HUES48 (cell line): Measurements from ENCODE around the gene USP53.
A peak's percentile ranks its signal among the peaks of the same experiment; 100 is the strongest.

Source experiments
- H3K27ac ChIP-seq: one replicate; pipeline ENCODE4 v1.7.0; 2013; ENCODE audit warnings: low read depth, low read length, inconsistent platforms
- H3K27me3 ChIP-seq: 2 replicates; pipeline ENCODE4 v1.6.1; 2013; ENCODE audit warnings: mild to moderate bottlenecking, low read length; ENCODE audit not compliant: control insufficient read depth, insufficient read depth
- H3K36me3 ChIP-seq: 2 replicates; pipeline ENCODE4 v1.6.1; 2013; ENCODE audit warnings: low read length; ENCODE audit not compliant: control insufficient read depth, insufficient read depth
- H3K4me1 ChIP-seq: 2 replicates; pipeline ENCODE4 v1.6.1; 2013; ENCODE audit warnings: mild to moderate bottlenecking, low read length; ENCODE audit not compliant: control insufficient read depth, insufficient read depth
- H3K4me3 ChIP-seq: 2 replicates; pipeline ENCODE4 v1.5.1; 2013; ENCODE audit warnings: mild to moderate bottlenecking, low read depth, low read length
- H3K9ac ChIP-seq: 2 replicates; pipeline ENCODE4 v1.6.1; 2013; ENCODE audit warnings: mild to moderate bottlenecking, low read depth, low read length, moderate library complexity
- H3K9me3 ChIP-seq: 2 replicates; pipeline ENCODE4 v1.6.1; 2013; ENCODE audit warnings: low read length; ENCODE audit not compliant: control insufficient read depth, insufficient read depth

Gene USP53

DNA sequence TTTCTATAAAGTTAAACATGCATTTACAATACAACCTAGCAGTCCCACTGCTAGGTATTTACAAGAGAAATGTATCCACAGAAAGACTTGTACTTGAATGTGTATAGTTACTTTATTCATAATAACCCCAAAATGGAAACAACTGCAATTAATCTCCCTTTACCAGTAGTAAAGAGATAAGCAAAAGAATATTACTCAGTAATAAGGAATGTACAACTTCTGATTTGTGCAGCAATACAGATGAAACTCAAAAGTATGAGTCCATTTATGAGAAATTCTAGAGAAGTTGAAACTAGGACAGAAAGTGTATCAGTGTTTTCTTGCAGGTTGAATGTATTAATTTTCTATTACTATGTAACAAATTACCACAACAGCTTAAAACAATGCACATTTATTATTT lies 15.2 kb downstream of the USP53 start:
- H3K4me1 ChIP-seq: no peaks in the 10 kb centered on the region
- H3K27ac ChIP-seq: no peak overlapping the region
- H3K27me3 ChIP-seq: no peaks in the 10 kb centered on the region
- peaks cover 10% of the 10 kb centered on the region for H3K36me3 ChIP-seq
- no peak overlapping the region for H3K4me3 ChIP-seq
- no peak overlapping the region for H3K9ac ChIP-seq
- H3K9me3 ChIP-seq: no peaks in the 10 kb centered on the region

- H3K4me3 ChIP-seq: no peak overlapping the region
- no peak overlapping the region for H3K9ac ChIP-seq
- no peaks in the 10 kb centered on the region for H3K9me3 ChIP-seq
- peaks cover 10% of the 10 kb centered on the region for H3K36me3 ChIP-seq
- H3K4me1 ChIP-seq: no peaks in the 10 kb centered on the region
- H3K27me3 ChIP-seq: no peaks in the 10 kb centered on the region
- H3K27ac ChIP-seq: no peak overlapping the region
These were observed 15.9 kb downstream of the USP53 start for GRCh38 chr4:119228406-119228805.

- H3K36me3 ChIP-seq: peaks cover 10% of the 10 kb centered on the region
- no peak overlapping the region for H3K4me3 ChIP-seq
- H3K9me3 ChIP-seq: no peaks in the 10 kb centered on the region
- no peak overlapping the region for H3K27ac ChIP-seq
- H3K4me1 ChIP-seq: no peaks in the 10 kb centered on the region
- no peaks in the 10 kb centered on the region for H3K27me3 ChIP-seq
- H3K9ac ChIP-seq: no peak overlapping the region
These were observed 17.6 kb downstream of the USP53 start for GRCh38 chr4:119229908-119230687.

DNA sequence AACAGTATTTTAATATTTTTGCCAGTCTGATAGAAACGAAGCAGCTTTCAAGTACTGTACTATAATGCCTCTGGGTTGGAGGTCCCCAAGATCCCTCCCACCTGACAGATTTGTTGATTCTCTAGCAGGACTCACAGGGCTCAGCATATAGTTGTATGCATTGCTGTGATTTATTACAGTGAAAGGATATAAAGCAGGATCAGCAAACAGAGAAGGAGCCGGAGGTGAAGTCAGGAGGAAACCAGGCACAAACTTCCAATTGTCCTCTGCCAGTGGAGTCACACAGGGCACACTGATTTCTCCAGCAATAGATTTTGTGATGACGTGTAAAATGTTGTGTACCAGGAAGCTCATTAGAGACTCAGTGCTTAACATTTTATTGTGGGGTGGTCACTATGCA lies 19.0 kb downstream of the USP53 start:
- Histone ChIP-seq H3K27ac (no peak overlapping the region), H3K4me3 (no peak overlapping the region), H3K4me1 (no peaks in the 10 kb centered on the region), H3K27me3 (no peaks in the 10 kb centered on the region), H3K36me3 (peaks cover 18% of the 10 kb centered on the region), H3K9ac (no peak overlapping the region), H3K9me3 (no peaks in the 10 kb centered on the region)

GRCh38 chr4:119232286-119232685 lies 19.8 kb downstream of the USP53 start:
- H3K9me3 ChIP-seq: no peaks in the 10 kb centered on the region
- H3K4me1 ChIP-seq: no peaks in the 10 kb centered on the region
- no peak overlapping the region for H3K27ac ChIP-seq
- H3K9ac ChIP-seq: no peak overlapping the region
- peaks cover 18% of the 10 kb centered on the region for H3K36me3 ChIP-seq
- H3K4me3 ChIP-seq: no peak overlapping the region
- H3K27me3 ChIP-seq: no peaks in the 10 kb centered on the region

DNA sequence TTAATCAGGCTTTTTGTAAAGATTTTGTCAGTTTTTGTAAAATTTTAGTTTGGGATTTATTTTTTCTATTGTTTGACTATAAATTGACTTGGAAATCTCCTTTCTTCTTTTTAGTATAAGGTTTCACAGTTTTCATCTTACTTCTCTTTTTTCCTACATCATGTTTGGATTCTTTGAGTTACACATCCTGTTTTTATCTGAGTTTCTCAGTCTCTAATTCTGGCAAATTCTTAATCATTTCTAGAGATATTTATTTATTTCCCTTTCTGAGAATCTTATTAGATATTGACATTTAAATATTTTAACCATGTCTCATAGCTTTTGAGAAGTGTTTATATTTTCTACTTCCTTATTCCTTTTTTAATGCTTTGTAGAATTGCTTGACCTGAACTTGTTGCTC lies 20.7 kb downstream of the USP53 start:
- Histone ChIP-seq H3K36me3 (peaks cover 18% of the 10 kb centered on the region), H3K27me3 (no peaks in the 10 kb centered on the region)

GRCh38 chr4:119233750-119234149 lies 21.2 kb downstream of the USP53 start:
- H3K27ac ChIP-seq: no peak overlapping the region
- no peak overlapping the region for H3K4me3 ChIP-seq
- H3K4me1 ChIP-seq: peaks cover 9% of the 10 kb centered on the region
- H3K9ac ChIP-seq: no peak overlapping the region
- H3K36me3 ChIP-seq: peaks cover 19% of the 10 kb centered on the region
- no peaks in the 10 kb centered on the region for H3K9me3 ChIP-seq
- no peaks in the 10 kb centered on the region for H3K27me3 ChIP-seq

More for the DNA sequence above, 20.7 kb downstream of the USP53 start:
- no peak overlapping the region for H3K27ac ChIP-seq
- peaks cover 8% of the 10 kb centered on the region for H3K4me1 ChIP-seq
- H3K4me3 ChIP-seq: no peak overlapping the region
- no peaks in the 10 kb centered on the region for H3K9me3 ChIP-seq
- H3K9ac ChIP-seq: no peak overlapping the region

DNA sequence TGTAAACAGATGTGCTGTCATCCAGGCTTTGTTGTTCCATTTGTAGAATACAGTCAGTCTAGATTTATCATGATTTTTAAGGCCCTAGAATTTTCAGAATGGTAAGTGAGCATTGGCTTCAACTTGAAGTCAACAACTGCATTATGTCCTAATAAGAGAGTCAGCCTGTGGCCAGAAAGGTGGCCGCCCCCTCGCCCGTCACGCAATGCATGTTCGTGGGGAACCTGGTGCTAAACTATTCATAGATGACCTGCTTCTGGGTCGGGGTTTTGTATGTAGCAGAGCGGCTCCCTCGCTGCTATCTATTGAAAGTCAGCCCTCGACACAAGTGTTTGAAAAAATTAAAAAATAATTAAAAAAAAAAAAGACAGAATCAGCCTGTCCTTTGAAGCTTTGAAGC lies 24.7 kb downstream of the USP53 start:
- Histone ChIP-seq H3K27me3 (no peaks in the 10 kb centered on the region), H3K4me1 (peaks cover 41% of the 10 kb centered on the region), H3K36me3 (peaks cover 19% of the 10 kb centered on the region), H3K9me3 (no peaks in the 10 kb centered on the region), H3K27ac (no peak overlapping the region), H3K9ac (no peak overlapping the region), H3K4me3 (no peak overlapping the region)

- H3K27me3 ChIP-seq: no peaks in the 10 kb centered on the region
- H3K4me3 ChIP-seq: no peak overlapping the region
- H3K9me3 ChIP-seq: no peaks in the 10 kb centered on the region
- peak overlapping the region; percentile 7 for H3K27ac ChIP-seq
- peaks cover 19% of the 10 kb centered on the region for H3K36me3 ChIP-seq
- peaks cover 45% of the 10 kb centered on the region for H3K4me1 ChIP-seq
- no peak overlapping the region for H3K9ac ChIP-seq
These were observed 25.1 kb downstream of the USP53 start for GRCh38 chr4:119237642-119238041.

- Histone ChIP-seq H3K27me3 (no peaks in the 10 kb centered on the region), H3K4me3 (no peak overlapping the region), H3K36me3 (peaks cover 19% of the 10 kb centered on the region), H3K9me3 (no peaks in the 10 kb centered on the region), H3K27ac (peak overlapping the region; percentile 7), H3K4me1 (peaks cover 46% of the 10 kb centered on the region), H3K9ac (no peak overlapping the region)
These were observed 25.7 kb downstream of the USP53 start for GRCh38 chr4:119238068-119238722.

- H3K4me3 ChIP-seq: no peak overlapping the region
- H3K27ac ChIP-seq: no peak overlapping the region
- H3K36me3 ChIP-seq: peaks cover 22% of the 10 kb centered on the region
- H3K9me3 ChIP-seq: no peaks in the 10 kb centered on the region
- peaks cover 46% of the 10 kb centered on the region for H3K4me1 ChIP-seq
- H3K27me3 ChIP-seq: no peaks in the 10 kb centered on the region
- no peak overlapping the region for H3K9ac ChIP-seq
These were observed 27.6 kb downstream of the USP53 start for GRCh38 chr4:119240128-119240527.
